ENCODE data around the gene SLC5A10.

SLC5A10 gene

GRCh38 chr17:18995220-18995619, 43.3 kb downstream of the SLC5A10 start:
- Histone ChIP-seq H3K23ac (ENCODE audit: low read depth, low read length, poor library complexity) (no peak overlapping the region), H2BK12ac (ENCODE audit: low read length) (no peak overlapping the region), H2BK120ac (ENCODE audit: low read depth, low read length) (no peak overlapping the region), H3K9me3 (replicated peaks in 1 of 2; ENCODE audit: control insufficient read depth in 2 of 2, insufficient read depth in 1 of 2, low read depth in 1 of 2, low read length in 2 of 2) (peaks cover 2 to 9% of the 10 kb centered on the region in 2 donors), H2BK15ac (ENCODE audit: low read length) (no peak overlapping the region), H4K91ac (ENCODE audit: low read depth, low read length, poor library complexity) (no peak overlapping the region), H3K79me1 (ENCODE audit: low read depth, low read length) (peaks cover 18% of the 10 kb centered on the region), H4K8ac (ENCODE audit: low read depth, low read length) (no peak overlapping the region), H3K9ac (ENCODE audit: low read depth, low read length, poor library complexity) (no peak overlapping the region), H3K27ac (replicated peaks; ENCODE audit: low read length) (no peak overlapping the region), H2AK5ac (ENCODE audit: low read depth, low read length) (no peak overlapping the region), H2BK5ac (ENCODE audit: low read length) (no peak overlapping the region), H2AFZ (ENCODE audit: low read length) (no peak overlapping the region), H3K36me3 (replicated peaks in 1 of 2; ENCODE audit: control insufficient read depth in 2 of 2, insufficient read depth in 2 of 2, low read length in 2 of 2) (peaks cover 0 to 8% of the 10 kb centered on the region in 2 donors), H3K4ac (ENCODE audit: low read length) (no peak overlapping the region), H3K27me3 (ENCODE audit: control insufficient read depth in 3 of 3, insufficient read depth in 3 of 3, low read depth in 1 of 3, low read length in 3 of 3) (peaks cover 0 to 20% (median 0%) of the 10 kb centered on the region in 3 experiments), H3K14ac (ENCODE audit: low read length) (no peak overlapping the region), H3K4me3 (ENCODE audit: low read length in 2 of 2) (no peak overlapping the region), H3K4me1 (ENCODE audit: control insufficient read depth in 2 of 2, insufficient read depth in 1 of 2, low read depth in 1 of 2, low read length in 2 of 2) (no peaks in the 10 kb centered on the region), H3K4me2 (ENCODE audit: insufficient read depth, low read length, poor library complexity, severe bottlenecking) (no peak overlapping the region), H3K18ac (ENCODE audit: low read length) (no peak overlapping the region)
- no peak for DNase-seq (ENCODE audit: low spot score)
- no CpG with 5 or more reads among the region's 3 CpGs for WGBS, 2 donors (ENCODE audit: extremely low coverage in 2 of 2, insufficient read length in 2 of 2, insufficient replicate concordance in 1 of 2)

- no peak for DNase-seq (ENCODE audit: low spot score)
- Histone ChIP-seq H2BK120ac (ENCODE audit: low read depth, low read length) (no peak overlapping the region), H3K4me1 (ENCODE audit: control insufficient read depth in 2 of 2, insufficient read depth in 1 of 2, low read depth in 1 of 2, low read length in 2 of 2) (peaks cover 3 to 7% of the 10 kb centered on the region in 2 donors), H3K14ac (ENCODE audit: low read length) (no peak overlapping the region), H3K4ac (ENCODE audit: low read length) (no peak overlapping the region), H2BK12ac (ENCODE audit: low read length) (no peak overlapping the region), H3K4me2 (ENCODE audit: insufficient read depth, low read length, poor library complexity, severe bottlenecking) (no peak overlapping the region), H3K27ac (replicated peaks; ENCODE audit: low read length) (no peak overlapping the region), H4K8ac (ENCODE audit: low read depth, low read length) (no peak overlapping the region), H3K18ac (ENCODE audit: low read length) (no peak overlapping the region), H2AFZ (ENCODE audit: low read length) (no peak overlapping the region), H3K4me3 (ENCODE audit: low read length in 2 of 2) (no peak overlapping the region), H3K9ac (ENCODE audit: low read depth, low read length, poor library complexity) (no peak overlapping the region), H4K91ac (ENCODE audit: low read depth, low read length, poor library complexity) (no peak overlapping the region), H2BK5ac (ENCODE audit: low read length) (no peak overlapping the region), H3K9me3 (replicated peaks in 1 of 2; ENCODE audit: control insufficient read depth in 2 of 2, insufficient read depth in 1 of 2, low read depth in 1 of 2, low read length in 2 of 2) (peaks cover 2 to 9% of the 10 kb centered on the region in 2 donors), H3K79me1 (ENCODE audit: low read depth, low read length) (peaks cover 17% of the 10 kb centered on the region), H3K23ac (ENCODE audit: low read depth, low read length, poor library complexity) (no peak overlapping the region), H2AK5ac (ENCODE audit: low read depth, low read length) (no peak overlapping the region), H3K27me3 (ENCODE audit: control insufficient read depth in 3 of 3, insufficient read depth in 3 of 3, low read depth in 1 of 3, low read length in 3 of 3) (peaks cover 0 to 28% (median 0%) of the 10 kb centered on the region in 3 experiments), H3K36me3 (replicated peaks in 1 of 2; ENCODE audit: control insufficient read depth in 2 of 2, insufficient read depth in 2 of 2, low read length in 2 of 2) (peaks cover 0 to 10% of the 10 kb centered on the region in 2 donors), H2BK15ac (ENCODE audit: low read length) (no peak overlapping the region)
- WGBS, 2 donors (ENCODE audit: extremely low coverage in 2 of 2, insufficient read length in 2 of 2, insufficient replicate concordance in 1 of 2), result no CpG with 5 or more reads among the region's 2 CpGs
Observed at GRCh38 chr17:18996458-18996857, 44.5 kb downstream of the SLC5A10 start.

- no peak overlapping the region for H3K4me2 ChIP-seq (ENCODE audit: insufficient read depth, low read length, poor library complexity, severe bottlenecking)
- peaks cover 2 to 9% of the 10 kb centered on the region in 2 donors for H3K9me3 ChIP-seq (replicated peaks in 1 of 2; ENCODE audit: control insufficient read depth in 2 of 2, insufficient read depth in 1 of 2, low read depth in 1 of 2, low read length in 2 of 2)
- no peak overlapping the region for H2AFZ ChIP-seq (ENCODE audit: low read length)
- H3K36me3 ChIP-seq (replicated peaks in 1 of 2; ENCODE audit: control insufficient read depth in 2 of 2, insufficient read depth in 2 of 2, low read length in 2 of 2), result peaks cover 0 to 13% of the 10 kb centered on the region in 2 donors
- H3K23ac ChIP-seq (ENCODE audit: low read depth, low read length, poor library complexity), result peak overlapping the region; percentile 53
- no peak overlapping the region for H2BK12ac ChIP-seq (ENCODE audit: low read length)
- peaks cover 0 to 41% (median 0%) of the 10 kb centered on the region in 3 experiments for H3K27me3 ChIP-seq (ENCODE audit: control insufficient read depth in 3 of 3, insufficient read depth in 3 of 3, low read depth in 1 of 3, low read length in 3 of 3)
- DNase-seq (ENCODE audit: low spot score), result no peak
- no CpG with 5 or more reads among the region's 6 CpGs for WGBS, 2 donors (ENCODE audit: extremely low coverage in 2 of 2, insufficient read length in 2 of 2, insufficient replicate concordance in 1 of 2)
- no peak overlapping the region for H4K91ac ChIP-seq (ENCODE audit: low read depth, low read length, poor library complexity)
- H3K14ac ChIP-seq (ENCODE audit: low read length), result no peak overlapping the region
- no peak overlapping the region for H4K8ac ChIP-seq (ENCODE audit: low read depth, low read length)
- no peak overlapping the region for H3K4ac ChIP-seq (ENCODE audit: low read length)
- H2BK15ac ChIP-seq (ENCODE audit: low read length), result no peak overlapping the region
- no peak overlapping the region for H3K27ac ChIP-seq (replicated peaks; ENCODE audit: low read length)
- peaks cover 15% of the 10 kb centered on the region for H3K79me1 ChIP-seq (ENCODE audit: low read depth, low read length)
- H2BK5ac ChIP-seq (ENCODE audit: low read length), result no peak overlapping the region
- peaks cover 8 to 15% of the 10 kb centered on the region in 2 donors for H3K4me1 ChIP-seq (ENCODE audit: control insufficient read depth in 2 of 2, insufficient read depth in 1 of 2, low read depth in 1 of 2, low read length in 2 of 2)
- no peak overlapping the region for H3K9ac ChIP-seq (ENCODE audit: low read depth, low read length, poor library complexity)
- H3K4me3 ChIP-seq (ENCODE audit: low read length in 2 of 2), result no peak overlapping the region
- no peak overlapping the region for H2BK120ac ChIP-seq (ENCODE audit: low read depth, low read length)
- peak overlapping the region; percentile 26 for H2AK5ac ChIP-seq (ENCODE audit: low read depth, low read length)
- H3K18ac ChIP-seq (ENCODE audit: low read length), result peak overlapping the region; percentile 9
Observed at GRCh38 chr17:18997650-18998196, 45.8 kb downstream of the SLC5A10 start.

GRCh38 chr17:18999394-18999793, 47.4 kb downstream of the SLC5A10 start:
- Histone ChIP-seq H2BK120ac (ENCODE audit: low read depth, low read length) (peak overlapping the region; percentile 1), H3K4me3 (ENCODE audit: low read length in 2 of 2) (no peak overlapping the region), H3K27ac (replicated peaks; ENCODE audit: low read length) (no peak overlapping the region), H3K4me2 (ENCODE audit: insufficient read depth, low read length, poor library complexity, severe bottlenecking) (no peak overlapping the region), H3K9me3 (replicated peaks in 1 of 2; ENCODE audit: control insufficient read depth in 2 of 2, insufficient read depth in 1 of 2, low read depth in 1 of 2, low read length in 2 of 2) (peaks cover 2 to 9% of the 10 kb centered on the region in 2 donors), H3K27me3 (ENCODE audit: control insufficient read depth in 3 of 3, insufficient read depth in 3 of 3, low read depth in 1 of 3, low read length in 3 of 3) (peaks cover 0 to 51% (median 0%) of the 10 kb centered on the region in 3 experiments), H2BK15ac (ENCODE audit: low read length) (no peak overlapping the region), H3K79me1 (ENCODE audit: low read depth, low read length) (peaks cover 16% of the 10 kb centered on the region), H2AFZ (ENCODE audit: low read length) (no peak overlapping the region), H3K23ac (ENCODE audit: low read depth, low read length, poor library complexity) (no peak overlapping the region), H3K14ac (ENCODE audit: low read length) (no peak overlapping the region), H3K4ac (ENCODE audit: low read length) (no peak overlapping the region), H3K18ac (ENCODE audit: low read length) (no peak overlapping the region), H3K36me3 (replicated peaks in 1 of 2; ENCODE audit: control insufficient read depth in 2 of 2, insufficient read depth in 2 of 2, low read length in 2 of 2) (peaks cover 0 to 13% of the 10 kb centered on the region in 2 donors), H3K9ac (ENCODE audit: low read depth, low read length, poor library complexity) (no peak overlapping the region), H4K91ac (ENCODE audit: low read depth, low read length, poor library complexity) (no peak overlapping the region), H4K8ac (ENCODE audit: low read depth, low read length) (no peak overlapping the region), H2BK5ac (ENCODE audit: low read length) (no peak overlapping the region), H3K4me1 (ENCODE audit: control insufficient read depth in 2 of 2, insufficient read depth in 1 of 2, low read depth in 1 of 2, low read length in 2 of 2) (peaks cover 8 to 20% of the 10 kb centered on the region in 2 donors), H2BK12ac (ENCODE audit: low read length) (no peak overlapping the region), H2AK5ac (ENCODE audit: low read depth, low read length) (no peak overlapping the region)
- no CpG with 5 or more reads among the region's 8 CpGs for WGBS, 2 donors (ENCODE audit: extremely low coverage in 2 of 2, insufficient read length in 2 of 2, insufficient replicate concordance in 1 of 2)
- DNase-seq (ENCODE audit: low spot score), result no peak

All from neuronal stem cell (in vitro differentiated cells).